ENCODE data around the gene CBX1.

Gene CBX1

GRCh38 chr17:48101012-48101720, at the start of gene CBX1:
Gene CBX1, minus strand, starts transcription at chr17:48101478. Its CDS starts 24,474 bp downstream, at chr17:48077004.
- no peak for TF ChIP-seq CTCF (IDR thresholded peaks at IDR 0.05; ENCODE audit: control insufficient read depth, insufficient read depth, low read depth, low read length, missing control alignments)
- peak; percentile 71 for DNase-seq (ENCODE audit: low read depth)
- peak within 1 kb of the TSS; percentile 87 for H3K4me3 ChIP-seq (ENCODE audit: control insufficient read depth, low read depth, low read length)

DNA sequence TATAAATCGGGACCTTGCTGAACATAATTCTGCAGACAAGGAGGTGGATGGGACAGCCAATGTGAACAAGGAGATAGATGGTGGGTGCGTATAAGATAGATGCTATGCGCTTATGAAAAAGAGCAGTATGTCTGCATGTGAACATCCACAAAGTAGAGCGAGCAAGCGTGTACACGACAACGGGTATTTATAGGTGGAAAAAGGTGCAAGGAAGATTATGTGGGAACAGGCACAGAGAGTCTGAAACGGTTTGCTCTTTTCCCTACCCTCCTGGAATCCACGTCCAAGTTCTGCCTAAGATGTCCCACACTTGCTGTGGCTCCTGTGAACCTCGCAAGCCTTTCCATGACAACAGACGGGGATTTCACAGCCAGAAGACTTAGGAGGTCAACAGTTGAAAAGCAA, 49.3 kb upstream of the CBX1 start:
- TF ChIP-seq CTCF (IDR thresholded peaks at IDR 0.05; ENCODE audit: control insufficient read depth, insufficient read depth, low read depth, low read length, missing control alignments) = no peak
- no peak overlapping the region for H3K4me3 ChIP-seq (ENCODE audit: control insufficient read depth, low read depth, low read length)
- DNase-seq (ENCODE audit: low read depth) = no peak

GRCh38 chr17:48149787-48150463, 48.6 kb upstream of the CBX1 start:
- H3K4me3 ChIP-seq (ENCODE audit: control insufficient read depth, low read depth, low read length) = no peak overlapping the region
- no peak for DNase-seq (ENCODE audit: low read depth)
- no peak for TF ChIP-seq CTCF (IDR thresholded peaks at IDR 0.05; ENCODE audit: control insufficient read depth, insufficient read depth, low read depth, low read length, missing control alignments)

GRCh38 chr17:48148854-48149786, 47.8 kb upstream of the CBX1 start:
- no peak overlapping the region for H3K4me3 ChIP-seq (ENCODE audit: control insufficient read depth, low read depth, low read length)
- no peak for DNase-seq (ENCODE audit: low read depth)
- no peak for TF ChIP-seq CTCF (IDR thresholded peaks at IDR 0.05; ENCODE audit: control insufficient read depth, insufficient read depth, low read depth, low read length, missing control alignments)

DNA sequence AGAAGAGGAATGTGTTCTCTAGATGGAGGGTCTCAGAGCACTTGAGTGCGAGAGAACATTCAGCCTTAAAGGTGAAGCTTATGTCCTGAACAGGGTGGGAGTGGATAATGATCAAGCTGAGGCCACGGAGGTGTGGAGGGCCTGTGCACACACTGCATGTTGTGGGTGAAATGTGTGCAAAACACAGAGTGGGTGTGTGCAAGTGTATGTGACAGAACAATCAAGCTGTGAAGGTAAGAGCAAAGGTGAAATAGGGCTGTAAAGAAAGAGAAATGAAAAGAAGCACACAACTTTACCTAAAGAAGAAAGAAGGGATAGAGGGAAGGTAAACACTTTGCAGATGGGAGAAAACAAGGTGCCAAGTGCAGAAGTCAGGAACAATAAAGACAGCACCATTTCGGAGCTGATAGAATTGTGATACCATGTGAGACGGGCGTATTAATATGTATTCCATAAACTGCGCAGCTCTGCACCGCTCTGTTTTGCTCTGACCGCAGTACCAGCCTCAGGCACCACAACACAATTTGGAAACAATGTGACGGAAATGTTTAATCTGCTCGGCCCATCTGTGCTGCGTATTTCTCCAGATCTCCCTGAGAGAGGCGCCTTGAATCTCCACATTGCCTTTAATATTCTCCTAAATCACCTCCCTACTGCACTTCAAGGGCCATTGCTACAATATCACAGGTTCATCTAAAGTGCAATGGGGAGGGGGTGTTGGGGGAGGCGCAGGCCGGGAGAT, 46.9 kb upstream of the CBX1 start:
- DNase-seq (ENCODE audit: low read depth) = no peak
- no peak for TF ChIP-seq CTCF (IDR thresholded peaks at IDR 0.05; ENCODE audit: control insufficient read depth, insufficient read depth, low read depth, low read length, missing control alignments)
- H3K4me3 ChIP-seq (ENCODE audit: control insufficient read depth, low read depth, low read length) = no peak overlapping the region
